Thyroid gland (tissue), 4 donors: ENCODE results near the gene PCID2.

Source experiments
- POLR2A ChIP-seq, 2 donors: fragments of 450-650 bp; IDR thresholded peaks; one replicate each; pipeline ENCODE4 v1.6.1; 2017; ENCODE audit warnings: antibody characterized with exemption in 2 of 2, mild to moderate bottlenecking in 2 of 2, moderate library complexity in 1 of 2
- TF ChIP-seq, protein P1 (sequence below), 6 experiments: fragments of 200-600 bp in 3 of 6; fragments of 450-650 bp in 3 of 6; sonication (generic) in 3 of 6; IDR thresholded peaks; one replicate each; pipeline ENCODE4 v1.5.1; 2016 to 2019; ENCODE audit warnings: antibody characterized with exemption in 6 of 6, mild to moderate bottlenecking in 2 of 6, inconsistent platforms in 1 of 6, moderate library complexity in 1 of 6

DNA sequence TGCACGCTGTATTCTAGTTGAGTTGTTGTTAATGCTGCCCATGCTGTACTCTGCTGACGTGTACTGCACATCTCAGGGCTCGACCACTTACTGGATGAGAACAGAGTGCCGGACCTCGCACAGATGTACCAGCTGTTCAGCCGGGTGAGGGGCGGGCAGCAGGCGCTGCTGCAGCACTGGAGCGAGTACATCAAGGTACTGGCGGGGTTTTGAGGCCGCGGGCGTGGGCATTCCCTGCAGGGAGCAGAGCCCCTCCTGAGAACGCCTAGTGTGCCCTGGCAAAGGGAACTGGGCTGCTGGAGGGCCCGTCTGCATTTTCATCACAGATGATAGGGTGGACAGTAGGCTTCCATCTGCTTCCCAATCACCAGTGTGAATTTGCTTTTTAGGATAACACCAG is 30.9 kb upstream of the PCID2 start:
- no peak for TF ChIP-seq POLR2A (IDR thresholded peaks at IDR 0.05)
- TF ChIP-seq, protein P1, sequence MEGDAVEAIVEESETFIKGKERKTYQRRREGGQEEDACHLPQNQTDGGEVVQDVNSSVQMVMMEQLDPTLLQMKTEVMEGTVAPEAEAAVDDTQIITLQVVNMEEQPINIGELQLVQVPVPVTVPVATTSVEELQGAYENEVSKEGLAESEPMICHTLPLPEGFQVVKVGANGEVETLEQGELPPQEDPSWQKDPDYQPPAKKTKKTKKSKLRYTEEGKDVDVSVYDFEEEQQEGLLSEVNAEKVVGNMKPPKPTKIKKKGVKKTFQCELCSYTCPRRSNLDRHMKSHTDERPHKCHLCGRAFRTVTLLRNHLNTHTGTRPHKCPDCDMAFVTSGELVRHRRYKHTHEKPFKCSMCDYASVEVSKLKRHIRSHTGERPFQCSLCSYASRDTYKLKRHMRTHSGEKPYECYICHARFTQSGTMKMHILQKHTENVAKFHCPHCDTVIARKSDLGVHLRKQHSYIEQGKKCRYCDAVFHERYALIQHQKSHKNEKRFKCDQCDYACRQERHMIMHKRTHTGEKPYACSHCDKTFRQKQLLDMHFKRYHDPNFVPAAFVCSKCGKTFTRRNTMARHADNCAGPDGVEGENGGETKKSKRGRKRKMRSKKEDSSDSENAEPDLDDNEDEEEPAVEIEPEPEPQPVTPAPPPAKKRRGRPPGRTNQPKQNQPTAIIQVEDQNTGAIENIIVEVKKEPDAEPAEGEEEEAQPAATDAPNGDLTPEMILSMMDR (IDR thresholded peaks at IDR 0.05) = no peak
